GM12801 (cell line): Measurements from ENCODE around the gene FAM120C.

ENCODE experiments used
- CTCF ChIP-seq: IDR thresholded peaks from one replicate; pipeline ENCODE4 v1.5.1; 2011; ENCODE audit warnings: control low read depth; ENCODE audit not compliant: insufficient read length; ENCODE audit errors: extremely low read depth

The FAM120C gene

DNA sequence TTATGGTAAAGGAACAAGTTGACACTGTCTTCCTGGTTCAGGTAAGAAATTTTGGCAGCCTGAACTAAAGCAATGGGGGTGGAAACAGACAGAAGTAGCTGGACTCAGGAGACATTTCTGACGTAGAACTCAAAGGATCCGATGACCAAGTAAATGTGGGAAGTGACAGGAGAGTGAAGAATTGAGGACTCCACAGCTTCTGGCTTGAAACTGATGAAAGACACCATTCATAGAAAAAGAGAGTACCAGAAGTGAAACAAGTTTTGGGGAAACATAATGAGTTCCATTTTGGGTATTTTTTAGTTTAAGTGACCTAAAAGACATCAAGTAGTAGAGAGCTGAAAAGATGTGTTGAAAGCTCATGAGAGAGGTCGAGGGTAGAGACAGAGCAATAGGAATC, 5.7 kb downstream of the FAM120C start:
- no peak for TF ChIP-seq CTCF

DNA sequence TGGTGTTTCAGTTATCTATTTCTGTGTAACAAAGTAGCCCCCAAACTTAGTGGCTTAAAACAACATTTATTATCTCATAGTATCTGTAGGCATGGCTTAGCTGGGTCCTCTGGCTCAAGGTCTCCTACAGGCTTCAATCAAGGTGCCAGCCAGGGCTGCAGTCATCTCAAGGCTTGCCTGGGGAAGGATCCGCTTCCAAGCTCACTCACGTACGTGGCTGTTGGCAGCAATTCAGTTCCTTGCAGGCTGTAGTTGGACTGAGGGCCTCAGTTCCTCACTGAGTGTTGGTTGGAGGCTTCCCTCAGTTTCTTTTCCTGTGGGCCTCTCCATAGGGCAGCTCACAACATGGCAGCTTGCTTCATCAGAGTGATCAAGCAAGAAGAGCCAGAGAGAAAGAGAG, 9.3 kb downstream of the FAM120C start:
- no peak for TF ChIP-seq CTCF

DNA sequence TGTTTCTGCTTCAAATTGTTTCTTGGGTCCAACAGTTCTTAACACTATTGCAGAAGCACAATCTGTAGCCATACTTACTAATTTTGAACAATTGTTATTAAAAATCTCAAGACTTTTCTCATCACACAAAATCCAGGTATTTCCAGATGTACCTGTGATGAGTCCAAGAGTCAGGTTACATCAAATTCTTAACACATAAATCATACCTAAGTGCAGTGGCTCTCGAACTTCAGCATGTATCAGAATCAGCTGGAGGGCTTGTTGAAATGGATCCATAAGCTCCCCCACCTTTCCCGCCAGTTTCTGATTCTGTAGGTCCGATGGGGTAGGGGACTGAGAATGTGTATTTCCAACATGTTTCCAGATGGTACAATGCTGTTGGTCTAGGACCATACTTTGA, 10.6 kb downstream of the FAM120C start:
- no peak for TF ChIP-seq CTCF

DNA sequence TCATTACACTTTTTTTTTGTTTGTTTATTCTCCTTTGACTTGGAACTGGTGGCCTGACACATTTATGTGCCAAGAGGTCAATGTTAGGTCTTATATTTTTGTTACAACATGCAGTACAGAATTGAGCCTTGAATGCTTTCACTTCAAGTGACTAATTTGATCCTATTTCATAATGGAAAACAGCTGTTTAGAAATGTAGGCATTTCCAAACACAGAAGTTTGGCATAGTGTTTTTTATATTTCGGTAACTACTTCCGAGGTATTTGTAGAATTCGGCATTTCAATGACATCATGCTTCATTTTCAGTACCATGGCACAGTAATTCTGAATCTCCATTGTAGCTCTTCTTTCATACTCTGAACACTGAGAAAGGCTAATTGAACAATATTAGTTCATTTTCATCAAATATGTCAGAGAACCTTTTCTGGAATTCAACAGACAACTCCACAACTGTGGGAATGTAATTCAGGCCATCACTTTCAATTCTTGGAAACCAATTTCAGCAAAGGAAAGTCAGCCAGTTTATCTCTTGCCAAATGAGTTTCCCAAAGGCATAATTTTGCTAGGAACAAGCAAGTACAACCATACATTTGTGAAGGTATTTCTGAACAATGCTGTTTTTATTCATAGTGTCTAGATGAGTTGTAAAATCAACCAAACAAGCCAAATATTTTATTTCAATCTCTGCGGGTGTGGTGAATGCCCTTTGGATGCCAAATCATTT, 11.4 kb downstream of the FAM120C start:
- TF ChIP-seq CTCF: no peak

DNA sequence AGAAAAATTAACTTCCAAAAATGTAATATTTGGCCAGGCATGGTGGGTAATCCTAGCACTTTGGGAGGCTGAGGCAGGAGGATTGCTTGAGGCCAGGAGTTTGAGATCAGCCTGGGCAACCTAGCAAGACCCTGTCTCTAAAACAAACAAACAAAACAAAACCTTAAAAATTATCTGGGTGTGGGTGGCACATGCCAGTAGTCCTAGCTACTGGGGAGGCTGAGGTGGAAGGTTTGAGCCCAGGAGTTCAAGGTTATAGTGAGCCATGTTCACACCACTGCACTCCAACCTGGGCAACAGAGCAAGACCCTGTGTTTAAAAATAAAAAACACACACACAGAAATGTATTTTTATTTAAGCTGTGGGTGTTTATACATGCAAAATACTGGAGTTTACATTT, 12.0 kb downstream of the FAM120C start:
- TF ChIP-seq CTCF: no peak

GRCh38 chrX:54166915-54167314, 16.1 kb downstream of the FAM120C start:
- TF ChIP-seq CTCF: no peak

DNA sequence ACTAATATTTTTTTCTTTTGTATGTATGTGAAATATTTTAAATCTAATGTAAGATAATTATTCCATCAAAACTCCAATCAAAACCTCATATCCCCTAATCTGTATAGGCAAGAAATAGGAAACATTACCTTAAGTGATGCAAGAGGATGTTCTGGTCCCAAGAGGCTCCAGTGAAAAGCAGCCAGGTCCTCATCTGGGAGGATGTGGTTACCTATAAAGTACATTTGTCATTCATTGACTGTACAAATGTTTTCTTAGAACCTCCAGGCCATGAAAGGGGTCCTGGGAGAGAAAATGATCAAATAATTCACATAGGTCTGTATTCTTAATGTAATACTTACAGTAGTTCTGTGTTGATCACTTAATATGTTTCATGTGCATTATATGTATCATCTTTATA, 25.5 kb downstream of the FAM120C start:
- TF ChIP-seq CTCF: no peak
